HG02763 (cell line): ENCODE data around the gene RPL31.

Source experiments
- ATAC-seq: cut with Tn5 transposase; IDR thresholded peaks from one replicate; pipeline ENCODE4 v1.9.1; 2021; ENCODE audit warnings: mild to moderate bottlenecking, moderate library complexity; ENCODE audit not compliant: unreplicated experiment

RPL31 gene

DNA sequence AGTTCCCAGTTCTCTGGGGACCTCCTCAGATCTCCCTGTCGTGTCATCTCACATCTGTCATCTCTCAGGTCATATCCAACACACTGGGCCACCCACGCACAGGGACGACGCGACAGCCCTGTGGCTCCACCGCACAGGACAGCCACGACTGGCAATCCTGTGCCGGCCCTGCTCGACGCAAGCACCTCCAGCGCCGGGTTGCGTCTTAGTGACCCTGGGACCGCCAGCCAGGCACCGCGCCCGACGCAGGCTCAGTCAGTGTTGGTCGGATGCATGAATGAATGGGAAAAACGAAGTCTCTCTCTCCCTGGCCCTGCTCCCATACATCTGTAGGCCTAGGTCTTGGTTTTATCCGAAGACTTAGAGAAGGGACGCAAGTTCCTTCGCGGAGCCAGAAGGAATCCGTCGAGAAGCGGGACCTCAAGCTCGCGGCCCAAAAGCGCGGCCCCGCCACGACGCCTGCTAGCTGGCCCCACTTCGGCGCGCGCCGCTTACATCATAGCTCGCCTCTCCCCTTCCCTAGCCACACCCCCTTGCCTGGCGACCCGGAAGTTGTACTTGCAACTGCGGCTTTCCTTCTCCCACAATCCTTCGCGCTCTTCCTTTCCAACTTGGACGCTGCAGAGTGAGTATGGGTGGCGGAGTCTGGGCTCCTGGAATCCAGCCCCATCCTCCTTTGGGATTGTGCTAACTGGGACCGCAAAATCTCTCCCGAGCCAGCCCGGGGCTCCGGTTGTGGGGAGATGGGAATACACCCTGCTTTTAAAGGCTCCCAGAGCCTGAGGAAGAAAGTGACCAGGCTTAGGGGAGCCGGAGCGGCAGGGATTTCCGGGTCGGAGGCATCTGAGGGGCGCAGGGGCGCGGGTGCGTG, at the start of gene RPL31:
Gene RPL31 (plus strand): TSS at position 599 of the 871 bp plus-strand sequence. CDS start 413 bp downstream, outside the sequence.
- ATAC-seq: peak; percentile 98

DNA sequence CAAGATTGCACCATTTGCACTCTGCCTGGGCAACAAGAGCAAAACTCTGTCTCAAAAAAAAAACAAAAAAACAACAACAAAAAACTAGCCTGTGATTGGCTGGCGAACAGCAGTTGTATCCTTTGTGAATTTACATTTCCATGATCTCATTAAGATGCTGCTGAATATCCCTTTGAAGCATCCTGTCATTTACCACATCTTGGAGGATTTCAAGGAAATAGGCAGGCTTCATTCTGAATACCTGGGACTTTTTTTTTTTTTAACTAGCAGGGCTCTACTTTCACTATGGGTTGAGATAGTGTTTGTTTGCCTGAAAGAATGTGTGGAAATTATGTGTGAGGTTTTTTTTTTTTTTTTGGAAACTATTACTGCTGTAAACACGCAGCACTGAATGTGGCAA, 49.6 kb upstream of the RPL31 start:
- no peak for ATAC-seq

- no peak for ATAC-seq
Observed at GRCh38 chr2:100953406-100954043, 48.6 kb upstream of the RPL31 start.

- ATAC-seq: no peak
Observed at GRCh38 chr2:100954044-100954420, 48.1 kb upstream of the RPL31 start.

- ATAC-seq: no peak
Observed at GRCh38 chr2:100955226-100955625, 46.9 kb upstream of the RPL31 start.

GRCh38 chr2:100956081-100956480, 46.0 kb upstream of the RPL31 start:
- no peak for ATAC-seq

- no peak for ATAC-seq
Observed at GRCh38 chr2:100957996-100958653, 44.0 kb upstream of the RPL31 start.

- ATAC-seq: no peak
Observed at GRCh38 chr2:100959225-100959880, 42.7 kb upstream of the RPL31 start.

GRCh38 chr2:100960688-100961087, 41.4 kb upstream of the RPL31 start:
- no peak for ATAC-seq

DNA sequence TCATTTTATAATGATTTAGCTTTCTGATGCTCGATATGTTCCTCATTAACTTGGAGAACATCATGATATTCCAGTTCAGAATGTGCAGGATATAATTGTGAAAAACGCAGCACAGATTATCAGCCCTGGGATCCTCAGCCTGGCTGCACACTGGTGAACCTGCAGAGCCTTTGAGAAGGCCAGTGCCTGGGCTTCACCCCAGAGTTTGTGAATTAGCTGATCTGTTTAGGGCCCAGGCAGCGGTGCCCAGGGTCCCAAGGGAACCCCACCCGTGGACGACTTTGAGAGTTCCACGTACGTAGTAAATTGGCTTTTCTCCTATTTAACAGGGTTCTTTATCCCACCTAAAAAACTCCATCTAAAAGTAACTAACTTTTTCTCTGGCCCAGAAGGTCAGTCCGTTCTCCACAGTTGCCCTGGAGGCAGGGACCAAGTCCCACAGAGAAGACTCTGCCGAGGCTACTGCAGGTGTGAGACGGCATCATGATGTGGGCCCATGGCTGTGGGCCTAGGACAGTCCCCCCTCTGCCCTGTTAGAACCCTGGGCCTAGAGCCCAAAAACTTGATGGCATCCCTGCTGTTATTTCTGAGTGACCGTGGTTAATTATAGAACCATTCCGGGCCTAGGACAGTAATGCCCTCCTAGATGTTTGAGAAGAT, 39.6 kb upstream of the RPL31 start:
- no peak for ATAC-seq

GRCh38 chr2:100963026-100963375, 39.1 kb upstream of the RPL31 start:
- ATAC-seq: no peak

GRCh38 chr2:100964222-100964621, 37.9 kb upstream of the RPL31 start:
- ATAC-seq: no peak

GRCh38 chr2:100964681-100965169, 37.4 kb upstream of the RPL31 start:
- ATAC-seq: no peak

- ATAC-seq: no peak
Observed at GRCh38 chr2:100965596-100965995, 36.5 kb upstream of the RPL31 start.

- no peak for ATAC-seq
Observed at GRCh38 chr2:100967716-100968115, 34.4 kb upstream of the RPL31 start.

GRCh38 chr2:100968146-100969145, 33.6 kb upstream of the RPL31 start:
- no peak for ATAC-seq

- no peak for ATAC-seq
Observed at GRCh38 chr2:100969998-100970397, 32.1 kb upstream of the RPL31 start.

DNA sequence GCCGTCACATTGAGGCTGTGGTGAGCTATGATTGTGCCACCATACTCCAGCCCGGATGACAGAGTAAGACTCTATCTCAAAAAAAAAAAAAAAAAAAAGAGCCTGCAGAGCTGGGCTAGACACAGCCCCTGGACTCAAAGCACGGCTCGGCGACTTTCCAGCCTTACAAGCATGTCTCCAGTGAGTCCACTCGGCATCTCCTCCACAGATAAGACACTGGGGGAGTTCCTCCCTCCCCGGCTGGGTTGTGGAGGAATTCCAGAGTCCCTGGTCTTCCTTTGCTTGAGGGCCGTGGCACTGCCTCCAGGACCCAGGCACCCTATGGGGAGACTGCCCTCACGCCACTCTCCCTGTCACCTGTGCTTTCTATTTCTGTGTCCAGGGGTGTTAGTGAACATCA, 30.9 kb upstream of the RPL31 start:
- ATAC-seq: no peak

DNA sequence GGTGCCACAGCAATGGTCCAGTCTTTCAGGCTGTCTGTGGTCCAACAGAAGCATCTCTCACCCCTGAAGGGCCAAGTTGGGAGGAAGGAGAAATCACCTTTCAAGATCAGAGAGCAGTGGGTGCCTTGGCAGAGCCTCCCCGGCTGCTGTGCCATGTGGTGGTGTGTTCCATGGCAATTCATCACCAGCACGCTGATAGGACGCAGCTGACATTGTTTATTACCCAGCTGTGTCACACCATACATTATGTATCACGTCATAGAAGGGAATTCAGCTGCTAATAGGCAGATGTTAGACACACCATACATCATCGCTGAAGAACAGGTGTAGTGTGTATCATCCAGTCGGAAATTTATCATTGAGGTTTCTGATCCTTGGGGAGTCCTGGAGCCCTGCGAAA, 29.6 kb upstream of the RPL31 start:
- ATAC-seq: no peak
